Skeletal muscle cell (primary cell): ENCODE results near the gene CLIC6.
"Not testable (repeated sequence)": the region's sequence is repeated elsewhere in the genome, so short reads cannot be mapped to it uniquely, and the experiment has no call there.

Experiments used
- DNase-seq: peaks from one replicate; pipeline ENCODE4 v3.0.0-alpha.2; 2010; ENCODE audit warnings: low read depth
- H3K4me3 ChIP-seq: 2 replicates; pipeline ENCODE4 v1.5.1; 2011; ENCODE audit warnings: low read depth, mild to moderate bottlenecking, control low read depth, low read length, moderate library complexity

CLIC6 gene

GRCh38 chr21:34650861-34651431 is 17.8 kb upstream of the CLIC6 start:
- no peak overlapping the region for H3K4me3 ChIP-seq

DNA sequence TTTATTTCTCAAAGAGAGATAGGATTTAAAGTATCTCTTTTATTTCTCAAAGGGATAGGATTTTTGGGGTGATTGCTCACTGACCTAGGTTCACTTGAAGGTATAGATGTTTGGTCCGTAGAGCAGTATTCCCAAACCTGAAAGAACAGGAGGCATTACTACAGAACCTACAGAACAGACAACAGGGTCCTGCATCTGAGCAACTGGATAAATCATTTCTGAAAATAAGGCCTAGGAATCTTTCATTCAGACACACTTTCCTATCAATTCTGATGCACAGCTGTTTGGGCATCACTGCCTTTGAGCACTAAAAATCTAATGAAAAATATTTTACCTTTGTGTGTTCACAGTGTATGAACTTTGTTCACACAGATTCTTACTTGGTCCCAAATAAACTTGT is 17.2 kb upstream of the CLIC6 start:
- no peak for DNase-seq
- no peak overlapping the region for H3K4me3 ChIP-seq

More at GRCh38 chr21:34650861-34651431, 17.8 kb upstream of the CLIC6 start:
- DNase-seq = no peak

DNA sequence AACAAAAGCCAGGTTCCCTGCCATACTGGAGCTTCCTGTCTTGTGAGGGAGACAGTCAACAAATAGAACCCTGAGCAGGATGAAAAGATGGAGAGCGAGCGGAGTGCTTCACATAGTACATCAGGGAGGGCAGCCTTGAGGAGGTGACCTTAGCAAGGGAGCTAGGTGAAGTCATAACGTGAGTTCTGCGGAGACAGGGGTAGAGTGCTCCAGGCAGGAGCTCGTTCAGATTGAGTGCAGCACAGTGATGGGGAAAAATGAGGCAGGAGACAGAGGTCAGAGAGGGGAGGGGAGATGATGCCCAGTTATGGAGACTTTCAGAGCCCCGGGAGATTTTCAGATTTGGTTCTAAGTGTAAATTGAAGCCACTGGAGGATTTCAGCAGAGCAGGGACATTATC is 15.3 kb upstream of the CLIC6 start:
- DNase-seq = no peak
- no peak overlapping the region for H3K4me3 ChIP-seq

DNA sequence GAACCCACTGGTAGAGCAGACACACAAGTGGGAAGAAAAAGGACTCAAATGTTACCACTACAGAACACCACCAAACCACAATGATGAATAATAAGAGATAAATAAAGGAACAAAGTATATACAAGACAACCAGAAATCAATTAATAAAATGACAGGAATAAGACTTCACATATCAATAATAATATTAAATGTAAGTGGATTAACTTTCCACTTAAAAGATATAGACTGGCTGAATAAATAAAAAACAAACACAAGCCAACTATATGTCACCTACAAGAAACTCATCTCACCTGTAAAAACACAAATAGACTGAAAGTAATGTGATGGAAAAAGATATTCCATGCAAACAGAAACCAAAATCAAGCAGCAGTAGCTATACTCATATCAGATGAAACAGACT is 6.9 kb upstream of the CLIC6 start:
- DNase-seq = no peak
- no peak overlapping the region for H3K4me3 ChIP-seq

- no peak overlapping the region for H3K4me3 ChIP-seq
- no peak for DNase-seq
Measured at GRCh38 chr21:34667761-34668160, 1.0 kb upstream of the CLIC6 start.

GRCh38 chr21:34669149-34669879 is 520 bp downstream of the CLIC6 start:
- peak overlapping the region; percentile 21 for H3K4me3 ChIP-seq
- no peak for DNase-seq

GRCh38 chr21:34669880-34670219 is 1.1 kb downstream of the CLIC6 start:
- DNase-seq = not testable (repeated sequence)
- H3K4me3 ChIP-seq = peak overlapping the region; percentile 21

GRCh38 chr21:34670220-34670961 is 1.6 kb downstream of the CLIC6 start:
- DNase-seq = no peak
- peak overlapping the region; percentile 27 for H3K4me3 ChIP-seq

GRCh38 chr21:34670962-34671348 is 2.2 kb downstream of the CLIC6 start:
- DNase-seq = no peak
- H3K4me3 ChIP-seq = no peak overlapping the region

DNA sequence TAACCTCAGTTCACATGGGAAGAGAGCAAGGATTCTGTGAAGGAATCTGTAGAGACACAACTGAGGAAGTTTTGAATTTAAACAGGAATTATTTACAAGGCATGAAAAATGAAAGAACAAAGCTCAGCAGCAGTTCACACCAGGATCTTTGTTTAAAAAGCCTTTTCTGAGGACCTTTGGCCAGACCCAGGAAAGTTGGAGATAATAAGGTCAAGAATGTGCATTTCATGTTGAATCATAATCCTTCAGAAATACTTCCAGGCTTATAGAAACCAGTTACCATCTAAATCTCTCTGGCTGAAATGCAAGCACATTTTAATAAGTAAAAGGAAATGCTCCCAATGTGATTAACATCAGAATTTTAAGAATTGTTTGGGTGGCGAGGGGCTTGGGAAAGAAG is 2.7 kb downstream of the CLIC6 start:
- H3K4me3 ChIP-seq = no peak overlapping the region
- DNase-seq = no peak

DNA sequence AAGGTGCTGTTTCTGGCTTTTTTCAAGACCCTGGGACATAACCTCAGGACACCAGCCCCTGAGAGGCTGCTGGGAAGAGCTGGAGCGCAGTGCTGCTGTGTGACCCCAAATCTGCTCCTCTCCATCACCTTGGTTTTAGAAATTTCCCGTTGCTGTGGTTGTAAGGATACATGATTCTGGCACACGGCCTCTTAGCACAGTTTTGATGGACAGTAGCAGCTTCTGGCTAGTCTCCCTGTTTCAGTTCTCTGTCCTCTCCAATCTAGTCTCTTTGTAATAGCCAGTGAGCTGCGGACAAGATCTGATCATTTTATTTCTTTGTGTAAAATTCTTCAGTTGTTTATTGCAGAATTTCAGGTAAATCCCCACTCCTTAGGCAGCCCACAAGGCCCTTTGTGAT is 3.1 kb downstream of the CLIC6 start:
- H3K4me3 ChIP-seq = no peak overlapping the region
- no peak for DNase-seq

- no peak overlapping the region for H3K4me3 ChIP-seq
Measured at GRCh38 chr21:34673006-34673405, 4.2 kb downstream of the CLIC6 start.

DNA sequence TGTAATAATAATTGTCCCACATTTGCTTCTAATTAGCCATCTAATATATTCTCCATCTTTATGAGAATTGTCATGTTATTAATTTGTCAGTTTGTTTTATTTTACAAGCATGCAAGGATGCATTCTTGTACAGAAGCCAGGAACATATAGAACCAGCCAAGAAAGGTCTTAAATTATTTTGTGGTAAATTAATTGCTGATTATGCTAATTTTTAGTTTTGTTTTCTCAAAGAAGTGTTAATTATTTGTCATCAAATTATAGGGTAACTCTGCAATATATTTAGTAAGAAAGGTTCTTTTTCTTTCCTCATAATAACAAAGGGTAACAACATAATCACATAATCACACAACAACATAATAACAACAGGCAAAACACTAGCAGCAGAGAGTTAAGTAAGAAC is 5.7 kb downstream of the CLIC6 start:
- DNase-seq = no peak

More at GRCh38 chr21:34673006-34673405, 4.2 kb downstream of the CLIC6 start:
- no peak for DNase-seq

DNA sequence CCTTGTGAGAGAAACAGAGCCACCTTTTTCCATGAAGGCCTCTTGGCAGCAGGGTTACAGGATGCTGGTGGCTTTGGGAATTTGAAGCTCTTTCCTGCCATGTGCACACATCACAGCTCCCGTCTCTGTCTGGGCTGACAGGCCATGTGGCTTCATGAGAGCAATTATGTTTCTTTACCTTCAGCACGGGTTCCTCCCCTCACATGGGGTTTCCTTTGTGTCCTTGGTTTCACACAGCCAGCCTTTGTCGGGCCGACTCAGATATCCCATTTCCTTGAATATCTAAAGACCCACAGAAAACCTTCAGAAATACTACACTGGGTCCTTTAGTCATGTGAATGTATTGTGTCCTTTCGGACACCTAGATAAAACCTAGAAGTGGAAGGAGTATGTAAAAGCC is 7.1 kb downstream of the CLIC6 start:
- H3K4me3 ChIP-seq = no peak overlapping the region

More for the DNA sequence above, 5.7 kb downstream of the CLIC6 start:
- no peak overlapping the region for H3K4me3 ChIP-seq

DNA sequence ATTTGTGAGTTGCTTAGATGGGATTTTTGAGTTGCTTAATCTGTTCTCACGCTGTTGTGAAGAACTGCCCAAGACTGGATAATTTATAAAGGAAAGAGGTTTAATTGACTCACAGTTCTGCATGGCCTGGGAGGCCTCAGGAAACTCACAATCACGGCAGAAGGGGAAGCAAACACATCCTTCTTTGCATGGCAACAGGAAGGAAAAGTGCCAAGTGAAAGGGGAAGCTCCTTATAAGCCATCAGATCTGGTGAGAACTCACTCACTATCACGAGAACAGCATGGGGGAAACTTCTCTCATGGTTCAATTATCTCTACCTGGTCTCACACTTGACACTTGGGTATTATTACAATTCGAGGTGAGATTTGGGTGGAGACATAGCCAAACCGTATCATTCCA is 10.3 kb downstream of the CLIC6 start:
- H3K4me3 ChIP-seq = no peak overlapping the region
- no peak for DNase-seq

More for the DNA sequence above, 7.1 kb downstream of the CLIC6 start:
- no peak for DNase-seq

DNA sequence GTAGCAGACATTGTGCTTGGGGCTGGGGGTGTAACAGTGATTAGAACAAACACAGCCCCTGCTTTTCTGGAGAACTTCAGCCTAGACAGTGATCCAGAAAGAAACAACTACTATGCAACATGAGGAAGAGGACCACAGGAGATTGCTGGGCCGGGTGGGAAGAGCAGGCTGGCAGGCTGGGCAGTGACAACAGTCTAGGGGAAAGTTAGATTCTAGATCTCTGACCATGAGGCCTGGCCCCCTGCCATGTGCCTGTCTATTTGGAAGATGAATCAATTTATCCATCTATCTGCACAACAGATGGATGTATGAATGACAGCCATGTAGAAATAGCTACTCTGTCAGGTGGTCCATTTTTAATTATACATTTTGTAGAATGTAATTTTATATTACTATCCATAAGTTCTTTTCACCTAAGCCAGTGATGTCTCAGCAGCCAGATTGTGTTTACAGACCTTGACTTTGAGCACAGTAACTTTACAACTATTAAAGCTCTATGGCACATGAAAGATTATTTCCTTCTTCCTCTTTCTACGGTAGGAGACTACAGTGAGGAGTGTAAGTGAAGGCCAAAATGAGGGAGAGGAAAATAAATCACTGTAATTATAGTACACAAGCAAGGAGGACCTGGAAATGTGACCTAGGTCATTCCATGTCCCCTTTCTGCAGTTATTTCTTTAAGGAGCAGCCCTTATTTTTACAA is 15.5 kb downstream of the CLIC6 start:
- no peak for DNase-seq
- H3K4me3 ChIP-seq = no peak overlapping the region

DNA sequence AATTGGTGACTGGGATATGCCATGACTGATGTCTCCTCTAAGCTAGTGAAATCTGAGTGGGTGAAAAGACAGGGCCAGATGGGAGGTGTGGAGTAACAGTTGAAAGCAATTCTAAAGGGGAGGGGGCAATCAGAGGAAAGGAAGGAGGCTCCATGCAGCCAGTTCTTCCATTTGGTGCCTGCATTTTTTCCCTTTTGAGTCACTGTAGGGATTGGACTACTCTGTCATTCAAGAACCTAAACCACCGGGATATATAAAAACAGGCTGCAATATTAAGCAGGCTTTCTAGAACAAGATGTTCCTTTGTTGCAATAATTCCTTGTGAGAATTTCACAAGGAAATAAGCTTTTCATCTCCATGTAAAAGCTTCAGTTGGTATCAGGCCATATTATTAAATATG is 18.3 kb downstream of the CLIC6 start:
- peak; percentile 10 for DNase-seq
- no peak overlapping the region for H3K4me3 ChIP-seq

DNA sequence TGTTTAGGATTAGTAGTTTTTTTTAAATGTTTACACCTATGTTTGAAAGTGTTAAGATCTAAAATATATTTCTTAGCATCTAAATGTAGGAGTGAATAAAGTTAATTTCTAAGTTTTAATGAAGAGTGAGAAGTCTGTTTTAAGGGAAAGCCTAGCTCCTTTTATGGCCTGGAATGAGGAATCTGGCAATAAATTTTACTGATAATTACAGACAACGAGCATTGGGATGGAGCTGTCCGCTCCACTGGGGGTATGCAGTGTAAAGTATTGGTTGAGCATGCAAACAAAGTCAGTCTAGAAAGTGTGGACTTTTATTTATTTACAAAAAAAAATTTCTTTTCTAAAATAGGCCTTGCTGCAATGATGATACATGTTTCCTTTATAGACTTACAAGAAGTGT is 19.0 kb downstream of the CLIC6 start:
- H3K4me3 ChIP-seq = no peak overlapping the region
- DNase-seq = no peak

GRCh38 chr21:34688145-34688544 is 19.4 kb downstream of the CLIC6 start:
- no peak for DNase-seq

GRCh38 chr21:34688715-34689114 is 19.9 kb downstream of the CLIC6 start:
- H3K4me3 ChIP-seq = no peak overlapping the region
- DNase-seq = no peak

More at GRCh38 chr21:34688145-34688544, 19.4 kb downstream of the CLIC6 start:
- H3K4me3 ChIP-seq = no peak overlapping the region
